ENCODE data around the gene TARS1. TPM values are rescaled to one million over a fixed set of nuclear protein-coding genes. Genes with fewer than 3 reads are reported as not detected.

Gene TARS1
- total RNA-seq, 1 donor from 2014 or later = 66.1 TPM

DNA sequence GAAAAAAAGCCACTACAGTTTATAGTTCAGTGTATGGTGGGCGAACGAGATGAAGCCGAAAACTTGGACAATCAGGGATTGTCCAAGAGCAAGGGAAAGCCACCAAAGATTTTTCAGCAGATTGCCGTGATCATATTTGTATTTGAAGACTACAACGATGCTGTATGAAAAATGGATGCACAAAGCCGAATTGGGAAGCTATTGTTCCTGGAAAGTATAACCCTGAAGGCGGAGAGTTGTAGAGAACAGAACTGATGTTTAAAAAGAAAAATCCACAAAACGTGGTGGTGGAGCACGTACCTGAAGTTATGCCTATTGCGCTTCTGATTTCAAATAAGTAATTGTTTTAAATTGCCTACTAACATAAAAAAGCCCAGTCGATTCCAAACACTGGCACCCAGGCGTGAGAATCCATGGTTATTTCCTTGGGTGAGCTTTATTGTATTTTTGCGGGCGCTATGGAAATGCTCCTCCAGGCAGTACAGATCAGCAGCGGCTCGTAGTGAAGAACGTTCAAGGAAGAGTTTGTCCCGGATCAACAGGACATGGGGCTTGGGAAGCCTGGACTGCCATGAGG is 772 bp upstream of the TARS1 start:
- H3K9me3 ChIP-seq (replicated peaks) = no peaks in the 10 kb centered on the region
- H3K27me3 ChIP-seq (ENCODE audit: low read depth) = no peaks in the 10 kb centered on the region
- H3K27ac ChIP-seq (replicated peaks) = peak overlapping the region; percentile 96
- peaks cover 57% of the 10 kb centered on the region for H3K4me1 ChIP-seq
- TF ChIP-seq, protein P1, sequence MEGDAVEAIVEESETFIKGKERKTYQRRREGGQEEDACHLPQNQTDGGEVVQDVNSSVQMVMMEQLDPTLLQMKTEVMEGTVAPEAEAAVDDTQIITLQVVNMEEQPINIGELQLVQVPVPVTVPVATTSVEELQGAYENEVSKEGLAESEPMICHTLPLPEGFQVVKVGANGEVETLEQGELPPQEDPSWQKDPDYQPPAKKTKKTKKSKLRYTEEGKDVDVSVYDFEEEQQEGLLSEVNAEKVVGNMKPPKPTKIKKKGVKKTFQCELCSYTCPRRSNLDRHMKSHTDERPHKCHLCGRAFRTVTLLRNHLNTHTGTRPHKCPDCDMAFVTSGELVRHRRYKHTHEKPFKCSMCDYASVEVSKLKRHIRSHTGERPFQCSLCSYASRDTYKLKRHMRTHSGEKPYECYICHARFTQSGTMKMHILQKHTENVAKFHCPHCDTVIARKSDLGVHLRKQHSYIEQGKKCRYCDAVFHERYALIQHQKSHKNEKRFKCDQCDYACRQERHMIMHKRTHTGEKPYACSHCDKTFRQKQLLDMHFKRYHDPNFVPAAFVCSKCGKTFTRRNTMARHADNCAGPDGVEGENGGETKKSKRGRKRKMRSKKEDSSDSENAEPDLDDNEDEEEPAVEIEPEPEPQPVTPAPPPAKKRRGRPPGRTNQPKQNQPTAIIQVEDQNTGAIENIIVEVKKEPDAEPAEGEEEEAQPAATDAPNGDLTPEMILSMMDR (IDR thresholded peaks at IDR 0.05; ENCODE audit: borderline replicate concordance) = no peak
- peaks cover 5% of the 10 kb centered on the region for H3K36me3 ChIP-seq
- intact Hi-C loops (cut with micrococcal nuclease) = no loop called here
- H3K4me3 ChIP-seq = peak overlapping the region; percentile 85
- no peak for DNase-seq

DNA sequence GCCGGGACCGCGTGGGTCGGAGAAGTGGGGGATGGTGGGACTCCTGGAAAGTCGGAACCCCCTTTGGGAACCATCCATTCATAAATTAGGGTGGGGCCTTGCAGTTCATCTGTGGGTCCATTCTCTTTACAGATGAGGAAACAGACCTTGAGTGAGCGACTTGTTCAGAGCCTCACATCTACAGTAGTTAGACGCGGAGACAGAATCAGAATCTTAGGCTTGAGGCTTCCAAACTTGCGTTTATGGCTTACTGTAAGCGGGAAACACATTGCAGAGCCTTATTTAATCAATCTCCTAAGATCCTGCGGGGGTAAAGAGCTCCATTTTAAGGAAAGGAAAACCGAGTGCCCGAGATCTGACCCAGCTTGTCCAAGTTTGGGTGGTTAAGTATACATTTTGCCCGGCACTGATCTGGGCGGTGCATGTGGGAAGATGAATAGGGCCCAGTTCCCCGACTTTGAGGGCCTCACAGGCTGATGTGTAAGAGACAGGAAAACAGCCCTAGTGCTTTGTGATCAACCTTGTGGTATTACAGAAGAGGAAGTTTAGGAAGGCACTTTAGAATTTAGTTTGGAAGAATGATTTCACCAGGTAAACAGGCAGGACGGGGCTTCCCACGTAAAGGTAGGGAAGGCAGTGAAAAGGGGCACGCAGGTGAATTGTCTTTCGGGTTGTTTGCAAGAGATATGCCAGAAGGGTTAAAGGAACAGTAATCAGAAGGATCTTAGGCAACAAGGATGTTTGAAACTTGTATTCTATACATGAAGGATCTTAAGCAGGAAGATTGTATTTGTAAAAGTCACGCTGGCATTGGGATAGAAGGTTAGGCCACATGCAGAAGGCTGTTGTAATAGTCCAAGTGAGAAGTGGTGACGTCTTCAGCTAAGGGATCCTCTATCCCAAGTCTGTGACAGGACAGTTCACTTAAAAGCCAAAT is 744 bp downstream of the TARS1 start:
- H3K4me3 ChIP-seq = peak overlapping the region; percentile 85
- H3K4me1 ChIP-seq = peaks cover 69% of the 10 kb centered on the region
- intact Hi-C loops (cut with micrococcal nuclease) = no loop called here
- peaks cover 20% of the 10 kb centered on the region for H3K36me3 ChIP-seq
- H3K9me3 ChIP-seq (replicated peaks) = no peaks in the 10 kb centered on the region
- DNase-seq = no peak
- TF ChIP-seq, protein P1 (IDR thresholded peaks at IDR 0.05; ENCODE audit: borderline replicate concordance) = no peak
- no peaks in the 10 kb centered on the region for H3K27me3 ChIP-seq (ENCODE audit: low read depth)
- H3K27ac ChIP-seq (replicated peaks) = peak overlapping the region; percentile 96

DNA sequence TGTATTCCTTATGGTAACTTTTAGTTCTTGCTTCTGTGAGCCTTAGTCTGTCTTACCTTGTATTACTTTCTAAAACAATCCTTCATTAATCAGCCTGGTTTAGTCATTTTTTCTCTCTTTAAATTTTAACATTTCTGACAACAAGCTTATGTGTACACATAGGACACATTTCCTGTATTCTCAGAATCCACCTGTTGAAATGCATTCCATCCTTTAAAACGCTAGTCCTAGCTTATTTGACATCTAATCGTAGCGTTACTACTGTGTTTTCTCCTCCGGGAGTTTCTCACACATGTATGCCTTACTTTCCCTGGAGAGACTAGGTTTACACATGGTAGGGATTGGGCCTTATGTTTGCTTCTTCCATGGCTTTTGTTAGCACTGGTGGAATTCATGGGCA is 3.8 kb downstream of the TARS1 start:
- H3K36me3 ChIP-seq = peaks cover 42% of the 10 kb centered on the region

DNA sequence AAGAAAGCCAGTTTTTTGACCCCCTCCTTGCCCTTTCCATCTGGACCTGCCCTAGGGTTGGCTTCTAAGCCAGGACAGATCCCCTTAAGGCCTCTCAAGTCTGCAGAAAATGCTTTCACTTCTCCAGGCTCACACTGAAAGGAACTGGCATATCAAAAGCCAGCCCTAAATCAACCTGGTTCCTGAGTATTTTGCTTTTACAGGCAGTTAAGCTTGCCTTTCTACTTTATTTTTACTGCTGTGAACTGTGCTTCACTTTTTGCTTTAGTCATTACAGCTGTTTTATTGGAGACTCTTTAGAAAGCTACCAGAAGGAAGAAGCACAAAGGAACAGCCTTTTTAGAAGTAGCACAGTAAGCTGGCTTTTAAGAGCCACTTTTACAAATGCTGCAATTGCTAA is 5.0 kb downstream of the TARS1 start:
- Histone ChIP-seq H3K36me3 (peaks cover 54% of the 10 kb centered on the region), H3K27me3 (ENCODE audit: low read depth) (no peaks in the 10 kb centered on the region), H3K4me3 (no peak overlapping the region), H3K9me3 (replicated peaks) (no peaks in the 10 kb centered on the region), H3K4me1 (peaks cover 78% of the 10 kb centered on the region), H3K27ac (replicated peaks) (peak overlapping the region; percentile 57)
- TF ChIP-seq, protein P1 (IDR thresholded peaks at IDR 0.05; ENCODE audit: borderline replicate concordance) = no peak
- DNase-seq = no peak
- intact Hi-C loops (cut with micrococcal nuclease) = no loop called here

More for the DNA sequence above, 3.8 kb downstream of the TARS1 start:
- H3K4me1 ChIP-seq = peaks cover 86% of the 10 kb centered on the region
- no peak overlapping the region for H3K4me3 ChIP-seq
- H3K9me3 ChIP-seq (replicated peaks) = no peaks in the 10 kb centered on the region
- peak overlapping the region; percentile 57 for H3K27ac ChIP-seq (replicated peaks)
- intact Hi-C loops (cut with micrococcal nuclease) = no loop called here
- no peaks in the 10 kb centered on the region for H3K27me3 ChIP-seq (ENCODE audit: low read depth)
- DNase-seq = no peak
- TF ChIP-seq, protein P1 (IDR thresholded peaks at IDR 0.05; ENCODE audit: borderline replicate concordance) = no peak

DNA sequence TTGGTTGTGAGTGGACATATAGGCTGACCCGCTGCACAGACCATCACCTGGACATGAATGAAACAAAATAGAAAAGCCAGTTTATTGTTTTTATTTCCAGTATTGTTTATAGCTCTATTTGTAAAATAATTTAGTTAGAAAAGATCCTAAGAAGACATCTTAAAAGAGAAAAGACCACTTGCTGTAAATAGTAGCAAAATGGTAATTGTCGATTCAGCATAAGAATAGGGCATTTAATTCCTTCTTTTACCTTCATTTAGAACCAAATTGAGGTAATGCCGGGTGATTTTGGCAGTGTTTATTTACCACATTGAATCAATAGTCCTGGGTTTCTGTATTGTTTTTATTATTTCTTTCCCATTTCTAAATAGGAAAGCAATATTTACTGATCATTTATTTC is 7.4 kb downstream of the TARS1 start:
- no peak for DNase-seq
- intact Hi-C loops (cut with micrococcal nuclease) = no loop called here
- TF ChIP-seq, protein P1 (IDR thresholded peaks at IDR 0.05; ENCODE audit: borderline replicate concordance) = no peak
- H3K27ac ChIP-seq (replicated peaks) = no peak overlapping the region
- no peaks in the 10 kb centered on the region for H3K9me3 ChIP-seq (replicated peaks)
- H3K4me1 ChIP-seq = peaks cover 55% of the 10 kb centered on the region
- H3K4me3 ChIP-seq = no peak overlapping the region
- peaks cover 74% of the 10 kb centered on the region for H3K36me3 ChIP-seq
- H3K27me3 ChIP-seq (ENCODE audit: low read depth) = no peaks in the 10 kb centered on the region
